Psoas muscle (tissue), 8 donors: ENCODE data around the gene GALNT8. TPM values are rescaled to one million over a fixed set of nuclear protein-coding genes. Genes with fewer than 3 reads are reported as not detected.

Experiments
- ATAC-seq, 4 donors: fragments of 200-7000 bp; cut with Tn5 transposase; one replicate each; pipeline ENCODE4 v1.9.1; 2020; ENCODE audit warnings: moderate library complexity in 3 of 4, mild to moderate bottlenecking in 2 of 4
- DNase-seq, 2 donors: peaks; one replicate each; pipeline ENCODE4 v3.0.0-alpha.2; 2020
- H3K27ac ChIP-seq: fragments of 200-600 bp; one replicate; pipeline ENCODE4 v1.8.0; 2022
- H3K27me3 ChIP-seq, 3 donors: fragments of 200-600 bp in 1 of 3; one replicate each; pipeline versions ENCODE4 v1.6.1 to v1.8.0; 2013 to 2022; ENCODE audit warnings: low read length in 2 of 3, mild to moderate bottlenecking in 2 of 3, moderate library complexity in 1 of 3; ENCODE audit not compliant: insufficient read depth in 3 of 3
- H3K36me3 ChIP-seq, 2 donors: fragments of 200-600 bp in 1 of 2; one replicate each; pipeline versions ENCODE4 v1.6.1 to v1.8.0; 2013 to 2022; ENCODE audit warnings: low read depth in 1 of 2, mild to moderate bottlenecking in 1 of 2, moderate library complexity in 1 of 2; ENCODE audit not compliant: insufficient read depth in 1 of 2
- H3K4me1 ChIP-seq: fragments of 200-600 bp; one replicate; pipeline ENCODE4 v1.8.0; 2022
- H3K4me3 ChIP-seq: fragments of 200-600 bp; one replicate; pipeline ENCODE4 v1.8.0; 2022; ENCODE audit warnings: mild to moderate bottlenecking
- H3K9me3 ChIP-seq: fragments of 200-600 bp; one replicate; pipeline ENCODE4 v1.8.0; 2022
- WGBS, 3 donors: extraction: QIAGEN DNeasy Blood & Tissue Kit; methylation state at CpG; one replicate each; pipeline versions ENCODE4 v1.1.6 to v1.1.7; 2013; 5-methylcytosine and 5-hydroxymethylcytosine counted together
- intact Hi-C, 2 donors: fragments of 100-400 bp; cut with DNase I; formaldehyde crosslinking; loops; one replicate each; pipeline versions ENCODE4 v1.11.0 to v1.14.2; 2022
- polyA plus RNA-seq, 3 donors: library from polyadenylated mRNA; stranded (reverse); fragments of 200-250 nt; gene quantifications; one replicate each; pipeline ENCODE4 v1.2.3, GENCODE V29; 2013
- total RNA-seq, 4 donors: library from RNA; stranded (reverse); fragmentation: NEBNext Ultra II Directional in 2 of 4; extraction: Animal tissue kit (Norgen Biotek cat#: 25700) in 2 of 4; gene quantifications; one replicate each; pipeline versions ENCODE4 v1.2.1 to v1.2.4, GENCODE V29; 2021 to 2023
- TF ChIP-seq, protein P1 (sequence below): fragments of 200-600 bp; IDR thresholded peaks from one replicate; pipeline ENCODE4 v1.8.0; 2022; ENCODE audit warnings: antibody characterized with exemption
- donor health status: healthy with polysubstance abuse.
- donor health status: DM: no; HTN: no; CAD: no; lungs with moderate emphysema.
- donor health status: Bipolar disorder and iron deficiency.
- donor health status: healthy.
- donor health status: DM: yes; HTN: yes; CAD: no.
- donor health status: DM: no; HTN: no; CAD: no.
- donor health status: DM: no; HTN: no; CAD: no.
- donor health status: DM: yes; HTN: yes; CAD: no.

Gene GALNT8
- total and polyA plus RNA-seq, 7 donors = 0.11 to 0.89 (median 0.26) TPM

- Histone ChIP-seq H3K27ac (no peak overlapping the region), H3K9me3 (no peaks in the 10 kb centered on the region), H3K4me3 (peak overlapping the region; percentile 52), H3K27me3 (peaks cover 5 to 81% (median 19%) of the 10 kb centered on the region in 3 donors), H3K36me3 (no peaks in the 10 kb centered on the region), H3K4me1 (no peaks in the 10 kb centered on the region)
- ATAC-seq (no peak), DNase-seq (no peak)
- TF ChIP-seq, protein P1, sequence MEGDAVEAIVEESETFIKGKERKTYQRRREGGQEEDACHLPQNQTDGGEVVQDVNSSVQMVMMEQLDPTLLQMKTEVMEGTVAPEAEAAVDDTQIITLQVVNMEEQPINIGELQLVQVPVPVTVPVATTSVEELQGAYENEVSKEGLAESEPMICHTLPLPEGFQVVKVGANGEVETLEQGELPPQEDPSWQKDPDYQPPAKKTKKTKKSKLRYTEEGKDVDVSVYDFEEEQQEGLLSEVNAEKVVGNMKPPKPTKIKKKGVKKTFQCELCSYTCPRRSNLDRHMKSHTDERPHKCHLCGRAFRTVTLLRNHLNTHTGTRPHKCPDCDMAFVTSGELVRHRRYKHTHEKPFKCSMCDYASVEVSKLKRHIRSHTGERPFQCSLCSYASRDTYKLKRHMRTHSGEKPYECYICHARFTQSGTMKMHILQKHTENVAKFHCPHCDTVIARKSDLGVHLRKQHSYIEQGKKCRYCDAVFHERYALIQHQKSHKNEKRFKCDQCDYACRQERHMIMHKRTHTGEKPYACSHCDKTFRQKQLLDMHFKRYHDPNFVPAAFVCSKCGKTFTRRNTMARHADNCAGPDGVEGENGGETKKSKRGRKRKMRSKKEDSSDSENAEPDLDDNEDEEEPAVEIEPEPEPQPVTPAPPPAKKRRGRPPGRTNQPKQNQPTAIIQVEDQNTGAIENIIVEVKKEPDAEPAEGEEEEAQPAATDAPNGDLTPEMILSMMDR = no peak
- intact Hi-C loops = no loop called here
- 19 to 21% (median 21%) methylated on average over 34 of the region's 34 CpGs for WGBS, 3 donors
Observed at GRCh38 chr12:4810219-4810671, 90.0 kb downstream of the GALNT8 start.

GRCh38 chr12:4812624-4813327, 92.6 kb downstream of the GALNT8 start:
- intact Hi-C loops = no loop called here
- Histone ChIP-seq H3K4me3 (no peak overlapping the region), H3K9me3 (no peaks in the 10 kb centered on the region), H3K27me3 (peaks cover 5 to 64% (median 19%) of the 10 kb centered on the region in 3 donors), H3K27ac (no peak overlapping the region), H3K4me1 (no peaks in the 10 kb centered on the region), H3K36me3 (no peaks in the 10 kb centered on the region)
- WGBS, 3 donors = 93 to 98% (median 95%) methylated on average over 4 of the region's 4 CpGs
- TF ChIP-seq, protein P1 = no peak
- DNase-seq (no peak), ATAC-seq (no peak)

- Histone ChIP-seq H3K9me3 (no peaks in the 10 kb centered on the region), H3K4me1 (no peaks in the 10 kb centered on the region), H3K36me3 (no peaks in the 10 kb centered on the region), H3K4me3 (no peak overlapping the region), H3K27ac (no peak overlapping the region), H3K27me3 (peaks cover 0 to 56% (median 19%) of the 10 kb centered on the region in 3 donors)
- ATAC-seq (no peak), DNase-seq (no peak)
- TF ChIP-seq, protein P1 = no peak
- intact Hi-C loops = no loop called here
- WGBS, 3 donors = 79 to 87% (median 86%) methylated on average over 5 of the region's 5 CpGs
Observed at GRCh38 chr12:4813741-4814140, 93.5 kb downstream of the GALNT8 start.

- Histone ChIP-seq H3K4me1 (no peaks in the 10 kb centered on the region), H3K27me3 (peaks cover 0 to 49% (median 16%) of the 10 kb centered on the region in 3 donors), H3K4me3 (no peak overlapping the region), H3K9me3 (no peaks in the 10 kb centered on the region), H3K27ac (no peak overlapping the region), H3K36me3 (no peaks in the 10 kb centered on the region)
- WGBS, 3 donors = 80 to 83% (median 80%) methylated on average over 9 of the region's 9 CpGs
- ATAC-seq = no peak
- intact Hi-C loops = no loop called here
- DNase-seq = no peak
- TF ChIP-seq, protein P1 = no peak
Observed at GRCh38 chr12:4814485-4814884, 94.3 kb downstream of the GALNT8 start.
